ENCODE measurements around the gene C16orf86. TPM values are rescaled to one million over a fixed set of nuclear protein-coding genes. Genes with fewer than 3 reads are reported as not detected.

Gene C16orf86
- total RNA-seq, 1 experiment from 2014 or later: 0.79 TPM

DNA sequence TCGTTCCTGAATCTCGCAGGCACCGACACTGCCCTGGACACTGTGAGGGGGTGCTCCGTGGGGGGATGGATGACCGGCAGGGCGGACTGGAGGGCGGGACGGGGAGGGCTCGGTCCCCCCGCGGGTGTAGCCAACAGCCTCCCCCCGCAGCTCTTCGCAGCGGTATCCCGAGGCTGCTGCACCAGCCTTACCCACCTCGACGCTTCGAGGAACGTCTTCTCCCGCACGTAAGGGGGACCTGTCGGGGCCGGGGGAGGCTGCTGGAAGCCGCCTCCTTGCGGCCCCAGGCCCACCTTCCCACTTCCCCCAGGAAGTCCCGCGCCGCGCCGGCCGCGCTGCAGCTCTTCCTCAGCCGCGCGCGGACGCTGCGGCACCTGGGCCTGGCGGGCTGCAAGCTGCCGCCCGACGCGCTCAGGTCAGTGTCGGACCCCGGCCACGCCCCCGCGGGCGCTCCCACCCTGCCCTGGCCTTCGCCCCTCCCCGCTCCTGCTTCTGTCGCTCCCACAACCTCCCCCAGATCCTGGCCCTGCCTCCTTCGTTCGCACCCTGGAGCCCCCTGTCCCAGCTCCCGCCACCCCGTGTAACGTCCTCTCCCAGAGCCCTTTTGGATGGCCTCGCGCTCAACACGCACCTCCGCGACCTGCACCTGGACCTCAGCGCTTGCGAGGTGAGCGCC lies 18.4 kb upstream of the C16orf86 start:
- CTCF ChIA-PET: interaction anchor here (1.3 kb wide), 1 partner anchor 127 kb away, joined by 7 read pairs; no protein-coding TSS in a partner anchor
- H3K4me3 ChIP-seq (replicated peaks in 1 of 2; ENCODE audit: low read depth in 1 of 2, low read length in 2 of 2): no peak overlapping the region
- POLR2A ChIA-PET: interaction anchor here (1.5 kb wide), 1 partner anchor 12 kb away, joined by 3 read pairs; the partner anchor contains the start of gene ACD
- no peaks in the 10 kb centered on the region for H3K9me2 ChIP-seq (ENCODE audit: insufficient read depth)
- H3K36me3 ChIP-seq (ENCODE audit: control insufficient read depth in 1 of 2, insufficient read depth in 2 of 2, low read length in 2 of 2): no peaks in the 10 kb centered on the region
- intact Hi-C loops (cut with micrococcal nuclease): no loop called here
- TF ChIP-seq JUND (IDR thresholded peaks at IDR 0.05) (no peak), EGR1 (IDR thresholded peaks at IDR 0.05; ENCODE audit: low read depth) (no peak), CEBPB (IDR thresholded peaks at IDR 0.05; ENCODE audit: low read depth) (no peak), ELF1 (IDR thresholded peaks at IDR 0.05; ENCODE audit: borderline replicate concordance, low read depth) (no peak), SRF (IDR thresholded peaks at IDR 0.05; ENCODE audit: low read depth) (no peak), FOSL1 (IDR thresholded peaks at IDR 0.05; ENCODE audit: low read depth) (no peak), POLR2A (IDR thresholded peaks at IDR 0.05; ENCODE audit: borderline replicate concordance, extremely low read depth, insufficient read depth, insufficient read length) (no peak), EZH2phosphoT487 (IDR thresholded peaks at IDR 0.05; ENCODE audit: borderline replicate concordance) (no peak), RAD21 (IDR thresholded peaks at IDR 0.05; ENCODE audit: low read depth) (no peak), SP1 (IDR thresholded peaks at IDR 0.05; ENCODE audit: low read depth) (no peak), EZH2 (IDR thresholded peaks at IDR 0.05) (no peak), SIN3A (IDR thresholded peaks at IDR 0.05; ENCODE audit: low read depth) (no peak)
- TF ChIP-seq, protein P1, sequence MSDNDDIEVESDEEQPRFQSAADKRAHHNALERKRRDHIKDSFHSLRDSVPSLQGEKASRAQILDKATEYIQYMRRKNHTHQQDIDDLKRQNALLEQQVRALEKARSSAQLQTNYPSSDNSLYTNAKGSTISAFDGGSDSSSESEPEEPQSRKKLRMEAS (IDR thresholded peaks at IDR 0.05): no peak
- TF ChIP-seq, protein P2, sequence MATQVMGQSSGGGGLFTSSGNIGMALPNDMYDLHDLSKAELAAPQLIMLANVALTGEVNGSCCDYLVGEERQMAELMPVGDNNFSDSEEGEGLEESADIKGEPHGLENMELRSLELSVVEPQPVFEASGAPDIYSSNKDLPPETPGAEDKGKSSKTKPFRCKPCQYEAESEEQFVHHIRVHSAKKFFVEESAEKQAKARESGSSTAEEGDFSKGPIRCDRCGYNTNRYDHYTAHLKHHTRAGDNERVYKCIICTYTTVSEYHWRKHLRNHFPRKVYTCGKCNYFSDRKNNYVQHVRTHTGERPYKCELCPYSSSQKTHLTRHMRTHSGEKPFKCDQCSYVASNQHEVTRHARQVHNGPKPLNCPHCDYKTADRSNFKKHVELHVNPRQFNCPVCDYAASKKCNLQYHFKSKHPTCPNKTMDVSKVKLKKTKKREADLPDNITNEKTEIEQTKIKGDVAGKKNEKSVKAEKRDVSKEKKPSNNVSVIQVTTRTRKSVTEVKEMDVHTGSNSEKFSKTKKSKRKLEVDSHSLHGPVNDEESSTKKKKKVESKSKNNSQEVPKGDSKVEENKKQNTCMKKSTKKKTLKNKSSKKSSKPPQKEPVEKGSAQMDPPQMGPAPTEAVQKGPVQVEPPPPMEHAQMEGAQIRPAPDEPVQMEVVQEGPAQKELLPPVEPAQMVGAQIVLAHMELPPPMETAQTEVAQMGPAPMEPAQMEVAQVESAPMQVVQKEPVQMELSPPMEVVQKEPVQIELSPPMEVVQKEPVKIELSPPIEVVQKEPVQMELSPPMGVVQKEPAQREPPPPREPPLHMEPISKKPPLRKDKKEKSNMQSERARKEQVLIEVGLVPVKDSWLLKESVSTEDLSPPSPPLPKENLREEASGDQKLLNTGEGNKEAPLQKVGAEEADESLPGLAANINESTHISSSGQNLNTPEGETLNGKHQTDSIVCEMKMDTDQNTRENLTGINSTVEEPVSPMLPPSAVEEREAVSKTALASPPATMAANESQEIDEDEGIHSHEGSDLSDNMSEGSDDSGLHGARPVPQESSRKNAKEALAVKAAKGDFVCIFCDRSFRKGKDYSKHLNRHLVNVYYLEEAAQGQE (IDR thresholded peaks at IDR 0.05; ENCODE audit: low read depth): no peak
- TF ChIP-seq, protein P3, sequence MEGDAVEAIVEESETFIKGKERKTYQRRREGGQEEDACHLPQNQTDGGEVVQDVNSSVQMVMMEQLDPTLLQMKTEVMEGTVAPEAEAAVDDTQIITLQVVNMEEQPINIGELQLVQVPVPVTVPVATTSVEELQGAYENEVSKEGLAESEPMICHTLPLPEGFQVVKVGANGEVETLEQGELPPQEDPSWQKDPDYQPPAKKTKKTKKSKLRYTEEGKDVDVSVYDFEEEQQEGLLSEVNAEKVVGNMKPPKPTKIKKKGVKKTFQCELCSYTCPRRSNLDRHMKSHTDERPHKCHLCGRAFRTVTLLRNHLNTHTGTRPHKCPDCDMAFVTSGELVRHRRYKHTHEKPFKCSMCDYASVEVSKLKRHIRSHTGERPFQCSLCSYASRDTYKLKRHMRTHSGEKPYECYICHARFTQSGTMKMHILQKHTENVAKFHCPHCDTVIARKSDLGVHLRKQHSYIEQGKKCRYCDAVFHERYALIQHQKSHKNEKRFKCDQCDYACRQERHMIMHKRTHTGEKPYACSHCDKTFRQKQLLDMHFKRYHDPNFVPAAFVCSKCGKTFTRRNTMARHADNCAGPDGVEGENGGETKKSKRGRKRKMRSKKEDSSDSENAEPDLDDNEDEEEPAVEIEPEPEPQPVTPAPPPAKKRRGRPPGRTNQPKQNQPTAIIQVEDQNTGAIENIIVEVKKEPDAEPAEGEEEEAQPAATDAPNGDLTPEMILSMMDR (IDR thresholded peaks at IDR 0.05 in 2 of 3, conservative IDR thresholded peaks at IDR 0.05 in 1 of 3; ENCODE audit: borderline replicate concordance in 1 of 3, insufficient read depth in 1 of 3, low read depth in 2 of 3, low read length in 2 of 3): no peak
- H3K9me3 ChIP-seq (ENCODE audit: control insufficient read depth in 1 of 2, insufficient read depth in 1 of 2, low read depth in 1 of 2, low read length in 2 of 2): no peaks in the 10 kb centered on the region
- no TSS peak for BruUV-seq (replicated peaks)
- no peak for DNase-seq (ENCODE audit: low read depth, low spot score)
- no peak overlapping the region for H3K4me2 ChIP-seq (ENCODE audit: low read length)
- RAD21 ChIA-PET (ENCODE audit: low non-redundant PET in 1 of 2, low total read pairs in 2 of 2, uncharacterized antibody in 2 of 2, unreplicated experiment in 2 of 2): no interaction called here
- no peak overlapping the region for H3K27ac ChIP-seq (ENCODE audit: low read depth, low read length)
- no peaks in the 10 kb centered on the region for H3K27me3 ChIP-seq (ENCODE audit: insufficient read depth, low read length)
- no peak for ATAC-seq
- peaks cover 0 to 8% of the 10 kb centered on the region in 2 experiments; a peak in 1 of 4 replicates for H3K4me1 ChIP-seq (ENCODE audit: control insufficient read depth in 1 of 2, insufficient read depth in 2 of 2, low read length in 2 of 2)
- H3K9ac ChIP-seq (ENCODE audit: low read length): no peak overlapping the region
- H3K79me2 ChIP-seq (ENCODE audit: insufficient read depth, low read length): no peaks in the 10 kb centered on the region; the same call in 1 of the 2 replicates
- H2AFZ ChIP-seq (ENCODE audit: low read depth, low read length, poor library complexity, severe bottlenecking): no peak overlapping the region
- no peaks in the 10 kb centered on the region for H4K20me1 ChIP-seq (ENCODE audit: insufficient read depth)

Measured in HCT116 (cell line).